HG03521 (cell line): ENCODE data around the gene LMO2.
"Not testable (repeated sequence)": the region's sequence is repeated elsewhere in the genome, so short reads cannot be mapped to it uniquely, and the experiment has no call there.

Experiments
- ATAC-seq: cut with Tn5 transposase; IDR thresholded peaks from one replicate; pipeline ENCODE4 v1.9.1; 2021; ENCODE audit warnings: mild to moderate bottlenecking, moderate library complexity; ENCODE audit not compliant: unreplicated experiment

The LMO2 gene

DNA sequence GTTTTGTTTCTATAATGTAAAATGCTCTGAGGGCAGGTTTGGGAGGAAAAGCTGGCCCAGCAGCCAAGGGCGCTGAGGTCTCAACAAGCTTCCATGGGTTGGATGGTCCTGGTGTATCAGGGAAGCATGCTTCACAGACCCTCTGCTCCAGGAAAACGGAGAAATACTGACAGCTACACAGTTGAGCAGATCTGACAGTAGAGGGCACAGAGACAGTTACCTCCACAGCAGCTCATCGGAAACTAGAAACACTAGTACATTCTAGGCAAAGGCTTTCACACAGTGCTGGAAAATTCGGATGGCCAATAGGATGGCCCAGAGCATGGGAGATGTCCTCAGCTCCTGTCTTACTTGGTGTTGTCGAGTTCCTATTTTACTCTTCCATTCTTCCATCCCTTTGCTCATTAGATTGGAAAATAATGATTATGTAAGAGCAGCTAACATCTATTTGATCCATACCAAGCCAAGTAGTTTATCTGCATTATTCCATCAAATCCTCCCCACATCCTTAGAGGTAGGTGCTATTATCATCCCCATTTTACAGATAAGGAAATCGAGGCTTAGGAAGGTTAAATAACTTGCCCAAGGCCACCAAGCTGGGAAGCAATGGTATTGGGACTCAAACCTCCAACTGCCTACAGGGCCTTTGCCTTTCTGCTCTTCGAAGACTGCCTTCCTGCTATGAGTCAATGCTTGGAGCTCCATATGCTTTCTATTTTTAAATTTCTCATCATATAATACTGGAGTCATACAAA is 28.3 kb downstream of the LMO2 start:
- no peak for ATAC-seq

DNA sequence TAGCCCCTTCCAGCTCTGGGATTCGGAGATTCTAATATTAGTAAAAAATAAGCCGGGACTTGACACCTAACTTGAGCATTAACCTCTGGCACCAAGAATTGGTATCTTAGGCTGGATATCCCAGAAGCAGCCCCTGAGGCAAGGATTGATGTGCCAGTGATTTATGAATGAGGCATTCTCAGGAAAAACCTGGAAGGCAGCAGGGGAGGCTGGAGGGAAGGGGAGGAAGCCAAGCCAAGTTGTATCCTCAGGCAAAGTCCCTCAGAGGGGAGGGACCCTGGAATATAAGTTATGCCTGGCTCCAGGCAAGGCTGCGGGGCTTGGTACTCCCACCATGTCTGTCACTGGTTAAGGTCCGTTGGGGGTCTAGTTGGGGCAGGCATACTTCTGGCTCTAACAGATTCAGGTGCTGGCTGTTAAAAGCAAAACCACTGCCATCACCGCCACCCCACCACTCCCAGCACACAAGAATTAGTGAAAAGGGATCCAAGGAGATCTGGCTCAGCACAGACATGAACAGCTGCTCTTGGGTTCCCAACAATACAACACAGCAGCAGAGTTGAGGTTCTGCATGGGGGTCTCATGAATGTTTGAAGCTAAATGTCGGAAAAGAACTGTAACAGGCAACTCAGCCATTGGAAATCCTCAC is 29.8 kb downstream of the LMO2 start:
- ATAC-seq: no peak

DNA sequence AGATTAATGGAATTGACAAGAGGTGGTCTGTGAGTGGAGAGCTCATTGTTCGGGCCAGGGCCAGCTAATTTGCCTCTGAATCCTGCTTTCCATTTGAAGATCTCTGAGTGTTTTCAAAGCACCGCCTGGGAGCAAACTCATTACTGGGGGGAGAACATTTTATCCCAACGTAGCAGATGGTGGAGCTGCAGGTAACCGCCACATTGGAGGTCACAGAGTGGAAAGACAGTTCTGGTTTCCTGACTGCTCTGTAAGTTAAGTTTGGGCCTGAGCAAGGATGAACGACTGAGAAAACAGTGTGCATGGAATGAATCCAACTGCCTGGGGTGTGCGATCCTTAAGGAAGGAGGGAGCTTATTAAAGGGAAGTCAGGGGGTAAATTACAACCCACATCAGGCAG is 30.5 kb downstream of the LMO2 start:
- no peak for ATAC-seq

DNA sequence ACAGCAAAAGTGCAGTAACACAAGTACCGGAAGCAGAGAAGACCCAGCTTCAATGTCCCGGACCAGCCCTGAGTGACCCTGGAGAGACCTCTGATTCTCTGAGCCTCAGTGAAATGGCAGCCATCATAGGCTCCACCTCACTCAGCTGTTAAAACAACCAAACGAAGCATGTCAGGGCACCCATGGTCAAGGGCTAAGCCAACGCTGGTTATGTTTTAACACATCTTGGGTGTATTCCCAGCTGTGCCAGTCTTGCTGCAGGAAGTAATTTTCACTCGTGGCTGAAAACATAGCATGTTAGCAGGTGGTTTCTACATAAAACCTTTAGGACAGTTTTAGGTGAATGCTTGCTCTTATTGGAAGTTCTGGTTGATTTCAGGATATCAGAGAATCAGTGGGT is 30.9 kb downstream of the LMO2 start:
- ATAC-seq: no peak

DNA sequence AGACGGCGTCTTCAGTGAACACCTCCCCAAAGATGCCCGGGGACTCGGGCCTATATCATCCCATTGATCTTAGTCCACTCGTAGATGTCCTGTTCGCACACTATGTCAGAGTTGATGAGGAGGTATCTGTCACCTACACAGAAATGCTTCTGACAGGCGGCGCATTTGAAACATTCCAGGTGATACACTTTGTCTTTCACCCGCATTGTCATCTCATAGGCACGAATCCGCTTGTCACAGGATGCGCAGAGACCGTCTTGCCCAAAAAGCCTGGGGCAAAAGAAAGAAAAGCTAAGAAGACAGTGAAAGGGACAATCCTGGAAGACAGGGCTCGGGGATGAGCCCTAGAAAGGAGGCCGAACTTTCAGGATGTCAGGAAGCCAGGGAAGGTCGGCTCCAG is 32.6 kb downstream of the LMO2 start:
- no peak for ATAC-seq

DNA sequence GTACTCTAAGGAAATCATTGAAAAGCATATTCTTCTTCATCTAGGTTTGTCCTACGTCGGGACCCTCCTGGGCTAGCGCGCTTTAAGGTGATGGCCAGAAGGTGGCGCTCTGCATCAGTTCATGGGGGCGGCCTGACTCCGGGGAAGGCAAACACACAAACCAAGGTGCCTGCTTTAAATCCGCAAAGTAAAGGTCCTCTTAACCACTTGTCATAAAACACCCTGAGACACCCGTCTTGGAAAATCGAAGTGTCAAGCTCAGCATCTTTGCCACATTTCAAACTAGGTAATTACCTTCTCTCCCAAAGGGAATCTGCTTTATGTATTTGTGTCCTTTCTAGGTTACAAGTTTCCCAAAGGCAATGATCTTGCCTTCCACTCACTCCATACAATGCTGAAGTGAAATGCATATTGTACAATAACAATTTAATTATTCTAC is 33.9 kb downstream of the LMO2 start:
- peak; percentile 64 for ATAC-seq

DNA sequence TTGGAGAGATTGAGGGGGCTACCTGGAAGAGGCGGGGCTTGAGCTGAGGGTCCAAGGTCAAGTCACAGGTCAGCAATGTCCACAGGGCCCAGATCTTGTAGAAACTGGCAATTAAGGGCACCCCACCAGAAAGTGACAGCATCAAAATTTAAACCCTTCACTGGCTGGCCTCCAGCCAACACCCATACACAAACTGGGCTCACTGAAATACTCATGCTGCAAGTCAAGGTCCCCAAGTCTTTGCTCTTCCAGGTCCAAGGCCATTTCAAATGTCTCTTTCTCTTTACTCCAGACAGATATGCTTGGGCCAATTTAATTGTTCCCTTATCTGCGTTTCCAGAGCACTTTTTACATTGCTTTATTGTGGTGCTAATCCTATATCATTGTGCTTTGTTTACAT is 36.4 kb downstream of the LMO2 start:
- ATAC-seq: no peak

DNA sequence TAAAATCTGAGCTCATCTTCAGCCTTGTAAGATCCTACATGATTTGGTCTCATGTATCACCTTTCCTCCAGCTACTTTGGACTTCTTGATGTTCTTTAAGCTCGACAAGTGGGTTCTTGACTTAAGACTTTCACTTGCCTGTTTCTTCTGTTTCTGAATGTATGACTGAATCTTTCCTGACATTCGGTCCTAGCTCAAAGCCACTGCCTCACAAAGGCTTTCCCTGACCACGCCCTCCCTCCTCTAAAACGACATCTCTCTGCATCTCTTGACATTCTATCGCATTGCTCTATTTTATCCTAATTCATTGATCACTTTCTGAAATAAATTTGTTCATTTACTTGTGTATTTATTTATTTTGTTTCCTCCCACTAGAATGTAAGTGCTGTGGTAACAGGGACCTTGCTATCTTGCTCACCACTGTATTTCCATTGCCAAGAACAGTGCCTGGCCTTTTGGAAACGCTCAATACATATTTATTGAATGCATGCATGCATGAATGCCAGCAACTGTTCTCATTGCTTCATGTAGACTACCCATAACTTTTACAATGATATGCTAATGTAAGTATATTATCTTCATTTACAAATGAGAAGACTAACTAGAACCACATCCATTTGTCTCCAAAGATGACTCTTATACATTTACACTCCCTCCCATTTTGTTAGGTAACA is 43.0 kb downstream of the LMO2 start:
- ATAC-seq: no peak

DNA sequence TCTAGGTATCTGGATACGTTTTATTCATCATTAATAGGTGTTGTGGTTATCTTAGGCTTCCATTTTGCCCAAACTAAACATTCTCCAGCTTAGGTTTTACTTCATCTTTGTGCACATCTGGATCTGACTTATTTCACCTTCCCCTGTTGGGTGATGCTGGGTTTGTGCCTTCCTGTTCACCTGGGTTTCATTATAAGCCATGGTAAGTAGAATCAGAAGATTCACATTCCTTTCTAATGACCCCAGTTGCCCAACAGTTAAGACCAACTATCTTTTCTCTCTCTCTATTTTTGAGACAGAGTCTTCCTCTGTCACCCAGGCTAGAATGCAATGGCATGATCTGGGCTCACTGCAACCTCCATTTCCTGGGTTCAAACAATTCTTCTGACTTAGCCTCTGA is 44.6 kb downstream of the LMO2 start:
- no peak for ATAC-seq

DNA sequence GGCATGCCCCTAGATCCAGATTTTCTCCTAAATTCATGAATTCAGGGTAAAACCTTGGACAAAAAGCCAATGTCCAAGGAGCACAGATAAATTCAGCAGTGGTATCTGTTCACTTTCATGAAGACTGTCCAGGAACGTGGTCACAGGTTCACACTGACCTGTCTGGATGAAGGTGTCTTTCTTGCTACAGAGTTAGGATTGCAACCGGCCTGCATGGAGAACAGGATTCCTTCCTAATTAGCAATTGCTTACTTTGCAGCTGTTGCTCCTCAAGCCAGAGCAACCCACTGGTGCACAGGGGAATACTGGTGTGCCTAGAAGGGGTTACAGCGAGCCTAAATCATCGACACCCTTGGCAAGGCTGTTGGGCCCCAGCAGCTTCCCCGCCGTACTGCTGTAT is 47.6 kb downstream of the LMO2 start:
- ATAC-seq: no peak

DNA sequence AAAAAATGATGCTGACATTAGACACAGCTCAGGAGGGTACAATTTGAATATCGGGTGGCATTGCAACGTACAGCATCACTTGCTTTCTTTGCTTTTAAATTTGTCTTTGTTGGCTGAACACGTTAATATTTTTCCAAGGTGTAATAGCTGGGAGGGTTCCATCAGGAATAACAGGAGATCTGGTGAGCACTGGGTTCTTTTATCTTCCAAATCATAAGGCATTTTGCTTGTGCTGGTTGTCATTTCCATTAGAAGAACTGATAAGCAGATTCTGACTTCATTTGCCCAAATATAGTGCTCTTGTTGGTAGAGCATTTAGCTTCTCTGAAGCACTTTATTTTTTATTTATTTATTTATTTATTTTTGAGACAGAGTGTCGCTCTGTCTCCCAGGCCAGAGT is 48.9 kb downstream of the LMO2 start:
- ATAC-seq: no peak

DNA sequence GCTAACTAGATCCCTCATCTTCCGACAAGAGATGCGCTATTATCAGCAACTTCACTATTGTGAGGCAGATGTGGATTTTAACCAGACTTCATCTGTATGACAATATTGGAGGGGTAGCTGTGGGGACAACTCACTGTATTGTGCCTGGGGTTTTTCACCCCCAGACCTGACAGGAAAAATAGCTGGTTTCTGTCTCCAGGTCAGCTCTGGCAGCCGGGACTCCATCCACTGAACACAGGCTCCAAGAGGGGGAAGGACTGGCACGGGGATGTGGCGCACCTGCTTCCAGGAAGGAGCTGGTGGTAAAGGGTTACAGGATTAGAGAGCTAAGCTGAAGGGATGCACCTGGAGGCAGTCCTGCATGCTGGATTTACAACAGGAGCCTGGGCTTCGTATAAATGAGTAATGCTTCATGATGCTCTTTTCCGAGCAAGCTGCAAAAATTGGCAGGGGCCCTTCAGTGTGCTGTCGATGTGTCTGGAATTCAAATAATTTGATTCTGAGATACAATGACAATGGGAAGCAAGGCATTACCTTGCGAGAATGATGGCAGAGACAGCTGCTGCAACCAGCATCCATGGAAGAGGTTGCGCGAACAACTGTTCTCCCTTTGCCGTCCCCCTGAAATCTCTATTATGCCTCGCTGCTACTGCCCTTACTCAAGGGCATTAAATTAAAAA is 49.5 kb downstream of the LMO2 start:
- no peak for ATAC-seq

DNA sequence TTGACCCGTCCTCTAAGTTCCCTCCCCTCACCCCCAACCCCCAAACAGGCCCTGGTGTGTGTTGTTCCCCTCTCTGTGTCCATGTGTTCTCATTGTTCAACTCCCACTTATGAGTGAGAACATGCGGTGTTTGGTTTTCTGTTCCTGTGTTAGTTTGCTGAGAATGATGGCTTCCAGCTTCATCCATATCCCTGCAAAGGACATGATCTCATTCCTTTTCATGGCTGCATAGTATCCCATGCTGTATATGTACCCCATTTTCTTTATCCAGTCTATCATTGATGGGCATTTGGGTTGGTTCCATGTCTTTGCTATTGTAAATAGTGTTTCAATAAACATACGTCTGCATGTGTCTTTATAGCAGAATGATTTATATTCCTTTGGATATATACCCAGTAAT is 53.6 kb downstream of the LMO2 start:
- ATAC-seq: not testable (repeated sequence)

DNA sequence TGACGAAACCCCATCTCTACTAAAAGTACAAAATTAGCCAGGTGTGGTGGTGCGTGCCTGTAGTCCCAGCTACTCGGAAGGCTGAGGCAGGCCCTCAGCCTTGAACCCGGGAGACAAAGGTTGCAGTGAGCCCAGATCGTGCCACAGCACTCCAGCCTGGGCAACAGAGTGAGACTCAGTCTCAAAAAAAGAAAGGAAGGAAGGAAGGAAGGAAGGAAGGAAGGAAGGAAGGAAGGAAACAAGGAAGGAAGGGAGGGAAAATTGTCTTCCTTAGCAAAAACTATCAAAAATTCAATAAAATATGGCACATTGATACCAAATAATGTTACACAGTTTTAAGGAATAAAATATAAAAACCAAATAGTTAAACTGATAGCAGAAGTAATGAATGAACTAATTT is 54.5 kb downstream of the LMO2 start:
- not testable (repeated sequence) for ATAC-seq

DNA sequence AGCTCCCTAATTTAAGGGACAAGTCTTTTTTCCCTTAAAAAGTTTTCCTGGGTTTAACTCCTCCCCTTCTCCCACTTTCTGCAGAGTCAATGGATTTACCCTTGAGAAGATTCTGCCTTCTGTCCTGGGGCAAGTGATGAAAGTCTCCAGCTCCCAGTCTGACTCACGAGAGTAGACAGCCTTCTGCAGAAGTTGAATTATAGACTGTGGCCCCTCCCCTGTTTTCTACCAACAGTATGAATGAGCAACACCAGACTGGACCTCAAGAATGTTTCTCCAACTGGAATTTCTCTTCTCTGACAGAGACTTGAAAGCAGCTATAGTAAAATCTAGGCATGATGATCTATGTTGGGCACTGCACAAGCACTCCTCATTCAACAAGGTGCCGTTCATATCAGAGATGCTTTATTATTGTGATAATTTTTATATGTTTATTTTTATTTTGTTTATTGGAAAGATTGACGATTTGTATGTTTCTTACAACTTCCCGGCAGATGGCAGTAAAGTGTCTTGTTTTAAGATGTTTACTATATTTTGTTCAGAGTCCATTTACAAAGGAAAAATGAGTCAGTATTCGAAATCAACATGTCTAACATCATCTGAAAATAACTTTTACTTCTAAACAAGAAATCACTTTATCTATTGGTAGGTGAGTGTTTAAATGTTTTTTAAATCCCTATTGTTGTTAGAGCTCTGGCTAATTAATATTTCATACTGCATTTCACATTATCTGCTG is 56.6 kb downstream of the LMO2 start:
- no peak for ATAC-seq

DNA sequence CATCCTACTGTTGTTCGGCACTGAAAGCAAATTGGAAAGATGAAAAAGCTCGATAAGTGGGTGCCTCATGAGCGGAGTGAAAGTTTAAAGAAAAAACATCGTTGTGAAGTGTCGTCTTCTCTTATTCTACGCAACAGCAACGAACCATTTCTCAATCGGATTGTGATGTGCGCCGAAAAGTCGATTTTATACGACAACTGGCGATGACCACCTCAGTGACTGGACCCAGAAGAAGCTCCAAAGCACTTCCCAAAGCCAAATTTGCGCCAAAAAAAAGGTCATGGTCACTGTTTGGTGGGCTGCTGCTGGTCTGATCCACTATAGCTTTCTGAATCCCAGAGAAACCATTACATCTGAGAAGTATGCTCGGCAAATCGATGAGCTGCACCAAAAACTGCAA is 59.2 kb downstream of the LMO2 start:
- no peak for ATAC-seq

DNA sequence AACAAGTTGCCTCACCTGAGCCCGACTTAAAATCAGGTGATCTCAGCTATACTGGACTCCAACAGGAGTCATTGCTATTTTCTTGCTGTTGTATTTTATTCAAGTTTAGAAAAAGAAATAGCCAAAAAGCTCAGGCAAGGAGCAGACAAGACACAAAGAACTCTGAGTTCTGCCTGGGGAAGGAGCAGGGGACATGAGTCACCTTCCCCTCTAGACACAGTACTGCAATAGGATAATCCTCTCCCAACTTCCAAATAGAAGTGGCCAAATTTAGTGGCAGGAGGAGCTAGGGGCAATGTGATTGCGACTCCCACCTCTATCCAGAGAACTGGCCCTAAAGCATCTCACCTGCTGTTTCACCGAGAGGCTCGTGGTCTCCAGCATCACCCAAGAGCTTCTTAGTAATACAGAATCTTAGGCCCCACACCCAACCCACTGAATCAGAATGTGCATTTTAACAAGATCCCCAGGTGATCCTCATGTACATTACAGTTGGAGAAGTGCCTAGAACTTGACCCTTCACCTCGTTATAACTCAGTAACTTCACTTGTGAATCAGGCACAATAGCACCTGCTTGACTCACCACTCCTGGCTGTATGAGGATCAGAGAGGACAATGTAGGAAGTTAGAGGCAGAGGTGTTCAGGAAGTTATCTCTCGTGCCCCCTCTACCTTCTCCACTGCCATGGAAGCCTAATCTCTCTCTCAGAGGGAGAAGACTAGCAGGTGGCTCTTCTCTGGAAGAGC is 60.8 kb downstream of the LMO2 start:
- ATAC-seq: no peak

DNA sequence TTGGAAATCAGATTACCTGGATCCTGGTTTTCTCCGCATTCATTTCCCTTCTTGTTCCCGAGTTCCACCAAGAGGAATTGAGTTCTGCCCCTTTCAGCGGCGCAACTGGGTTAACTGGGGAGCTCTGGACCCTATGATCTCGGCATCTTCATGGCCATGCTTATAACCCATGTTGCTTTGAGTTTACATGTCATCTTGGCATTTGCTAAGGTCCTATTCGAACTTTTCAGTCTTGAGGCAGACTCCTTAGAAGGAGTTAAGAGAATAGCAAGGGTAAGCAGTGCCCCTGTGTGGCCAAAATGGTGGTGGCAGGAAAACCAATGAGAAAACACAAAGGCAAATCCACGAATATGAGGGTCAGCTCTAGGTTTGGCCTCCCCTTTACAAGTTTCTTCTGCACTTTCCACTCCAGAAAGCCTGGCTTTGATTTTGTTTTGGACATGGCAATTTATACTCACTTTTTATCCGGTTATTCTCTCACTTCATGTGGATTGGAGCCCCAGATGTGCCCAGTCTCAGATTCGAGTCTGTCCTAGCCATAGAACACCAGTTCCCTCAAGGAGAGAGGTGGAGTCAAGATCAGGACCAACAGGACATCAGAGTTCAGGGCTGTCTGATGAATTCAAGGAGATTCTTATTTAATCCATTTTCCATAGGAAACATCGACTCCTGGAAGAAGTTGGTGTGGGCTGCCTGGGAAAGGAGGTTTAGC is 62.3 kb downstream of the LMO2 start:
- peak; percentile 53 for ATAC-seq

DNA sequence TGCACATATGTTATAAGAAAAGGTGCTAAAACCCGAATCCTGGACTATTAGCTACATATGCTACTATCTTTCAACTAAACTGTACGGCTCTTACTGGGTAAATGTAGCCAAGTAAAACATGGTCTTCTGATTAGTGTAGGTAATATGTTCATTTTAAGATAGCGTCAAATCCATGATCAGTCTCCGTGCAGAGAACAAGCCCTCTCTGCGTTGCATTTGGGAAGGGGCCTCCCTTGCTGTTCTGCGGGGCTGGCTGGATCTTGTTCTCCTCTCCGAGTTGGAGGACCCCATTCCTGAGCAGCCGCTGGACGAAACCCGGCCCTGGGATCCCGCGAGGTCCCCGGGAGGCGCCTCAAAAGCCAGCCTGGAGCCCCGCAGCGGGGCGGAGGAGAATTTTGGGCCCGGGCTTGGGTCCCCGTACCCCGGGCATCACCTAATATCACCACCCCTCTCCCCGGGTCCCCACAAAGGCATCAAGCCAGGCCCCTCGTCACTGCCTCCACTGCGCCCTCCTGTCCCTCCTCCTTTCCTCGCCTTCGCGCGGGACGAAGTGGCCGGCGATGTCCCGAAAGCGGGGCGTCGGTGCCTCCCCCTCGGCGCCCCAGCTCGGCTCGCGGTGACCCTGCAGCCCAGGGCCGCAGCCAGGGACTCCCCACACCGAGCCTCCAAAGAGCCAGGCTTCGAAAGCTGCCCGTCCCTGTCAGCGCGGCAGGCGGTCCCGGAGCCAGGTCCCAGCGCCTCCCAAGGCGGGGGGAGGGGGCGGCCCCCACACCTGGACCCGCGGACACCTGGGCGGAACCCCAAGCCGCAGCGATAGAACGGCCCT is 63.1 kb downstream of the LMO2 start:
- ATAC-seq: no peak
